ENCODE results near the gene SGCD.

DNA sequence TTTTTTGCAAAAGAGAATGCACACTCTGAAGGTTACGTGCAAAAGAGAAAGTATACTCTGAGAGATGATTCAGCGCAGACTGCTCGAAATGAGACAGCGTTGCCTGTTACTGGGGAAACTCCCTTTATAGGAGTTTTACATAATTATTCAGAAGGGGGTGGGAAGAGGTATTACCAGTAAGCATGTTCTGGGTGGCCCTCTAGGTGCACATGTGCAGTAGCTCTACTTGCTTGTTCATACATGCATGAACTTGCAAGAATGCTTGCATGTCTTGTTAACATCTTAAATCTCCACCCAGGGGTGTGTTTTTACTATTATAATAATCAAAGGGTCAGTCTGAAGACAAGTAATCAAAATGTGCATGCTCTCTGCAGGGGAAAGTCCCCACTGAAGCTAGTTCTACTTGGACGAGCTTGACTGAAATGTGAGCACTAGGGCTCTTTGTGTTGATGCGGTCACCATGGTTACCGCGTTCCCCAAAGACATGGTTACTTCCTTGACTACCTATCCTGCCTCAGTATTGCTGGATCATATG lies 75.5 kb downstream of the SGCD start:
- TF ChIP-seq, protein P1, sequence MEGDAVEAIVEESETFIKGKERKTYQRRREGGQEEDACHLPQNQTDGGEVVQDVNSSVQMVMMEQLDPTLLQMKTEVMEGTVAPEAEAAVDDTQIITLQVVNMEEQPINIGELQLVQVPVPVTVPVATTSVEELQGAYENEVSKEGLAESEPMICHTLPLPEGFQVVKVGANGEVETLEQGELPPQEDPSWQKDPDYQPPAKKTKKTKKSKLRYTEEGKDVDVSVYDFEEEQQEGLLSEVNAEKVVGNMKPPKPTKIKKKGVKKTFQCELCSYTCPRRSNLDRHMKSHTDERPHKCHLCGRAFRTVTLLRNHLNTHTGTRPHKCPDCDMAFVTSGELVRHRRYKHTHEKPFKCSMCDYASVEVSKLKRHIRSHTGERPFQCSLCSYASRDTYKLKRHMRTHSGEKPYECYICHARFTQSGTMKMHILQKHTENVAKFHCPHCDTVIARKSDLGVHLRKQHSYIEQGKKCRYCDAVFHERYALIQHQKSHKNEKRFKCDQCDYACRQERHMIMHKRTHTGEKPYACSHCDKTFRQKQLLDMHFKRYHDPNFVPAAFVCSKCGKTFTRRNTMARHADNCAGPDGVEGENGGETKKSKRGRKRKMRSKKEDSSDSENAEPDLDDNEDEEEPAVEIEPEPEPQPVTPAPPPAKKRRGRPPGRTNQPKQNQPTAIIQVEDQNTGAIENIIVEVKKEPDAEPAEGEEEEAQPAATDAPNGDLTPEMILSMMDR (conservative IDR thresholded peaks at IDR 0.05; ENCODE audit: low read depth, low read length), result no peak
- no peak for TF ChIP-seq POLR2A (IDR thresholded peaks at IDR 0.05; ENCODE audit: low read depth, low read length)
- TF ChIP-seq CEBPB (IDR thresholded peaks at IDR 0.05; ENCODE audit: low read depth, low read length), result no peak
- no peak for TF ChIP-seq RAD21 (IDR thresholded peaks at IDR 0.05; ENCODE audit: low read length)

Data from IMR-90 (cell line).